ENCODE data around the gene RANBP1. TPM values are rescaled to one million over a fixed set of nuclear protein-coding genes. Genes with fewer than 3 reads are reported as not detected.

Gene RANBP1
- total and polyA plus RNA-seq, 2 of the 4 experiments (the other 2 are of a cell fraction) = 173 to 376 TPM

- peak overlapping the region; percentile 71 to 73; a peak in 2 of 4 replicates for H4K8ac ChIP-seq (ENCODE audit: low read depth in 2 of 2, low read length in 2 of 2)
- POLR2A ChIA-PET (ENCODE audit: unreplicated experiment) = no interaction called here
- peaks cover 9% of the 10 kb centered on the region for H3K9me1 ChIP-seq (ENCODE audit: insufficient read depth, low read length)
- H3K79me1 ChIP-seq (ENCODE audit: low read depth in 1 of 2, low read length in 2 of 2) = peaks cover 11 to 49% of the 10 kb centered on the region in 2 experiments
- H2AK9ac ChIP-seq (replicated peaks; ENCODE audit: low read depth, low read length, poor library complexity) = peak overlapping the region; percentile 78
- CTCF ChIA-PET = no interaction called here
- TF ChIP-seq MXI1 (IDR thresholded peaks at IDR 0.05; ENCODE audit: borderline replicate concordance, low read depth, low read length) (peak; percentile 74; the same call in 1 of the 2 replicates), SMC3 (IDR thresholded peaks at IDR 0.05; ENCODE audit: low read depth, low read length) (no peak), CEBPB (IDR thresholded peaks at IDR 0.05; ENCODE audit: low read depth, low read length) (no peak), BHLHE40 (IDR thresholded peaks at IDR 0.05; ENCODE audit: low read depth, low read length) (peak; percentile 50), FOS (IDR thresholded peaks at IDR 0.05; ENCODE audit: low read depth, low read length) (no peak), CHD1 (IDR thresholded peaks at IDR 0.05; ENCODE audit: low read depth, low read length) (no peak), MAFK (IDR thresholded peaks at IDR 0.05; ENCODE audit: low read depth, low read length) (no peak)
- TF ChIP-seq, protein P1, sequence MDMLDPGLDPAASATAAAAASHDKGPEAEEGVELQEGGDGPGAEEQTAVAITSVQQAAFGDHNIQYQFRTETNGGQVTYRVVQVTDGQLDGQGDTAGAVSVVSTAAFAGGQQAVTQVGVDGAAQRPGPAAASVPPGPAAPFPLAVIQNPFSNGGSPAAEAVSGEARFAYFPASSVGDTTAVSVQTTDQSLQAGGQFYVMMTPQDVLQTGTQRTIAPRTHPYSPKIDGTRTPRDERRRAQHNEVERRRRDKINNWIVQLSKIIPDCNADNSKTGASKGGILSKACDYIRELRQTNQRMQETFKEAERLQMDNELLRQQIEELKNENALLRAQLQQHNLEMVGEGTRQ (IDR thresholded peaks at IDR 0.05; ENCODE audit: low read depth, low read length) = peak; percentile 58
- H4K5ac ChIP-seq (ENCODE audit: low read depth, low read length) = no peak overlapping the region
- in situ Hi-C loops (cut with MboI; ENCODE audit: low sequenced_read_pairs) (no loop called here), dilution Hi-C loops (cut with HindIII; ENCODE audit: low sequenced_read_pairs, unreplicated experiment) (no loop called here), intact Hi-C loops (cut with micrococcal nuclease) (no loop called here)
- no peak overlapping the region for H3K18ac ChIP-seq (ENCODE audit: low read depth, low read length)
- peaks cover 52% of the 10 kb centered on the region for H4K20me1 ChIP-seq (ENCODE audit: insufficient read depth, low read length)
- peak overlapping the region; percentile 35; the same call in 1 of the 2 replicates for H2AK5ac ChIP-seq (ENCODE audit: low read depth, low read length)
- no peaks in the 10 kb centered on the region for H3K9me3 ChIP-seq (ENCODE audit: control insufficient read depth, insufficient read depth, low read length)
- peaks cover 11% of the 10 kb centered on the region for H3K36me3 ChIP-seq (ENCODE audit: control insufficient read depth, insufficient read depth, low read length)
- no TSS peak for BruUV-seq (replicated peaks)
- ATAC-seq (ENCODE audit: low read depth) (peak; percentile 16), DNase-seq (no peak)
- peak overlapping the region; percentile 43 for H2BK5ac ChIP-seq (ENCODE audit: low read depth, low read length, poor library complexity, severe bottlenecking)
- peak overlapping the region; percentile 72 for H3K4me3 ChIP-seq (ENCODE audit: insufficient read depth, low read depth, low read length)
- H3K27ac ChIP-seq (ENCODE audit: insufficient read depth, low read length) = peak overlapping the region; percentile 41
- H3K9ac ChIP-seq (ENCODE audit: low read depth, low read length) = peak overlapping the region; percentile 72
- peak overlapping the region; percentile 22 for H3K14ac ChIP-seq (replicated peaks; ENCODE audit: low read depth, low read length)
- no peaks in the 10 kb centered on the region for H3K27me3 ChIP-seq (ENCODE audit: control insufficient read depth, insufficient read depth, low read length)
- peak overlapping the region; percentile 89 for H2AFZ ChIP-seq (replicated peaks; ENCODE audit: low read length, poor library complexity)
- H3K23ac ChIP-seq (ENCODE audit: low read depth, low read length) = peak overlapping the region; percentile 65
- 0% methylated on average over 27 of the region's 72 CpGs; no CpG with 5 or more reads in 1 of the 2 experiments for WGBS, 2 experiments (ENCODE audit: extremely low coverage in 2 of 2, insufficient read length in 1 of 2)
- peak overlapping the region; percentile 91 for H3K4me2 ChIP-seq (ENCODE audit: low read depth, low read length)
- H3K4me1 ChIP-seq (ENCODE audit: control insufficient read depth, insufficient read depth, low read length) = peaks cover 9% of the 10 kb centered on the region
- no peak overlapping the region for H3K56ac ChIP-seq (ENCODE audit: extremely low read depth, insufficient read depth, low read length)
- no peak overlapping the region for H2BK120ac ChIP-seq (ENCODE audit: low read depth, low read length)
- peak overlapping the region; percentile 47 for H3K4ac ChIP-seq (ENCODE audit: low read depth, low read length)
- H4K91ac ChIP-seq (ENCODE audit: insufficient read depth, low read depth, low read length) = peak overlapping the region; percentile 65; the same call in 1 of the 2 replicates
- no peak overlapping the region for H2BK20ac ChIP-seq (ENCODE audit: low read depth, low read length)
- H2BK15ac ChIP-seq (ENCODE audit: low read depth, low read length) = no peak overlapping the region
These were observed 16.2 kb downstream of the RANBP1 start for GRCh38 chr22:20131859-20132685.

Data from IMR-90 (cell line).